Uterus (tissue), 4 donors: ENCODE data around the gene FMN1. TPM values are rescaled to one million over a fixed set of nuclear protein-coding genes. Genes with fewer than 3 reads are reported as not detected.

Source experiments
- DNase-seq, 2 donors: peaks; one replicate each; pipeline ENCODE4 v3.0.0-alpha.2; 2019 to 2020
- H3K27ac ChIP-seq, 2 donors: fragments of 200-600 bp; sonication (generic); 1 replicate in 1 of 2; 2 replicates in 1 of 2; pipeline ENCODE4 v1.5.1; 2016 to 2018
- H3K27me3 ChIP-seq, 2 donors: fragments of 200-600 bp; sonication (generic); one replicate each; pipeline ENCODE4 v1.5.1; 2018 to 2019; ENCODE audit warnings: control low read depth in 1 of 2
- H3K36me3 ChIP-seq, 2 donors: fragments of 200-600 bp; sonication (generic); one replicate each; pipeline ENCODE4 v1.5.1; 2019; ENCODE audit warnings: control low read depth in 1 of 2
- H3K4me1 ChIP-seq, 2 donors: fragments of 200-600 bp; sonication (generic); one replicate each; pipeline ENCODE4 v1.5.1; 2018 to 2019; ENCODE audit warnings: control low read depth in 1 of 2
- H3K4me3 ChIP-seq, 2 donors: fragments of 200-600 bp; sonication (generic); 1 replicate in 1 of 2; 2 replicates in 1 of 2; pipeline ENCODE4 v1.5.1; 2018 to 2019; ENCODE audit warnings: mild to moderate bottlenecking in 1 of 2
- H3K9me3 ChIP-seq, 2 donors: fragments of 200-600 bp; sonication (generic); one replicate each; pipeline ENCODE4 v1.5.1; 2019; ENCODE audit warnings: control low read depth in 1 of 2
- CTCF ChIP-seq, 4 experiments: fragments of 200-600 bp in 2 of 4; fragments of 450-650 bp in 2 of 4; sonication (generic) in 2 of 4; IDR thresholded peaks; one replicate each; pipeline ENCODE4 v1.5.1; 2016 to 2019; ENCODE audit warnings: antibody characterized with exemption in 4 of 4, mild to moderate bottlenecking in 2 of 4, moderate library complexity in 1 of 4
- POLR2A ChIP-seq, 2 donors: fragments of 450-650 bp; IDR thresholded peaks; one replicate each; pipeline ENCODE4 v1.6.1; 2016; ENCODE audit warnings: antibody characterized with exemption in 2 of 2, mild to moderate bottlenecking in 1 of 2, moderate library complexity in 1 of 2
- intact Hi-C: fragments of 100-400 bp; cut with DNase I; formaldehyde crosslinking; loops from one replicate; pipeline ENCODE4 v1.15.1; 2023; ENCODE audit warnings: low total_unique reads
- total RNA-seq, 4 donors: library from RNA; depleted of rRNA in 3 of 4; stranded (reverse); fragments of >200 nt in 3 of 4; gene quantifications; one replicate each; pipeline versions ENCODE4 v1.1.0 to v1.2.4, GENCODE V29; 2014 to 2023
- donor health status: DM: yes; HTN: yes; CAD: no.

The FMN1 gene
- total RNA-seq, 4 donors from 2014 or later: 1.3 to 9.3 (median 5.0) TPM

DNA sequence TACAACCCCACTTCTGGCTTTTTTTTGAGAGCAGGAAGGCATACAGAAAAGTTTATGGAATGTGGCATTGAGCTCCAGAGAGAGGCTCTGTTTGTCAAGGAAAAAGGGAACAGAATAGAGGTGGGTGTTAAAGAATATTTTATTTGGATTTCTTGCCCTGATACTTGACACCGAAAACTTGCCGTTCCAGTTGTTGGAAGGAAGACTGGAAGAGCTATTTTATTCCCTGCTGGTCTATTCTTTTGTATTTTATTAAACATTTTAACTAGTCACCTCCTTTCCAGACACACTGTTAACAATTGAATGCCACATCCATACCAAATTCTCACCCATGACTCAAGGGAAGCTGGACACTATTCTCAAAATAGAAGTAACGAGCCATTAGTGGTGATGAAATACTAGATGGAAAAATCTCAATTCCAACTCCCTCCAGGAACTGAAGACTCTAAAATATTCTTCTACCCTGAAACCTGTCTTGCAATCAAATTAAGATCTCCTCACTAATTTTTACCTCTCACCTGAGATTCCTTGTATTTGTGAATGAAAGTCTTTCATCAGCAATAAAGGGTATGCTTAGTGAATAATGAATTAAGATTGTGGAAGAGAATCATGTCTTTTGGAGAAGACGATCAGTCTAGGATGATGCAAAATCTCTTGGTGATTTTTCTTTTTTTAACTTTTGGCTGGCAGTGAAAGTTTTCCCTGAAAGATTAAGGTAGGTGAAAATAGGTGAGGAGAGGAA lies 448.2 kb downstream of the FMN1 start:
- no peaks in the 10 kb centered on the region for H3K4me1 ChIP-seq
- H3K36me3 ChIP-seq: no peaks in the 10 kb centered on the region
- TF ChIP-seq POLR2A (IDR thresholded peaks at IDR 0.05): no peak
- no peak for TF ChIP-seq CTCF (IDR thresholded peaks at IDR 0.05)
- intact Hi-C loops: no loop called here
- H3K27ac ChIP-seq: no peak overlapping the region
- H3K9me3 ChIP-seq: no peaks in the 10 kb centered on the region
- DNase-seq: no peak
- no peak overlapping the region for H3K4me3 ChIP-seq
- H3K27me3 ChIP-seq: no peaks in the 10 kb centered on the region

- intact Hi-C loops: no loop called here
- no peak overlapping the region for H3K4me3 ChIP-seq
Observed at GRCh38 chr15:32743411-32744140, 450.9 kb downstream of the FMN1 start.

DNA sequence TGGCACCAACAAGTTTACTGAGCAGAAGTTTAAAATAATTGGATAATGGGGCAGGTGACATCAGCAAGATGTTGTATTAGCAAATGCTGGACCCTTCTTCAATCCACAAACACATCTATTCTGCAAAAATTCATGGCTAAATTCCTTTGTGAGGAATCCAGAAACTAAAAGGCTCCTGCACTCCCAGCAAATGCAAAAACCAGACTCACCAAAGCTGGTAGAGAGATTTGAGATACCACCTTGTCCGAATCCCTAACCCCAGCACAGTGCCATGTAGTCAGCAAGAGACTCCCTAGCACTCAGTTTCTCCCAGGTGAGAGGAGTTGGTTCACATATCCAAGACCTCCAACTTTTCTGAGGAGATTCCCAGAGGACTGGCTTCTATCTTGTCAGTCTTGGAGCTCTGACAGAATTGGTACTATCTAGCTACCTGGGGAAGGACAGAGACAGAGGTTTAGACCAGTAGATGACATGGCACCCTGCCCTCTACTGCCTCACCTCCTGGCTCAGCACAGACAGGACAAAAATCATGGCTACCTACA lies 454.9 kb downstream of the FMN1 start:
- Histone ChIP-seq H3K9me3 (no peaks in the 10 kb centered on the region), H3K27me3 (no peaks in the 10 kb centered on the region), H3K27ac (no peak overlapping the region), H3K36me3 (no peaks in the 10 kb centered on the region), H3K4me1 (no peaks in the 10 kb centered on the region), H3K4me3 (no peak overlapping the region)
- intact Hi-C loops: no loop called here
- DNase-seq: no peak
- no peak for TF ChIP-seq POLR2A (IDR thresholded peaks at IDR 0.05)
- TF ChIP-seq CTCF (IDR thresholded peaks at IDR 0.05): no peak

More at GRCh38 chr15:32743411-32744140, 450.9 kb downstream of the FMN1 start:
- Histone ChIP-seq H3K27me3 (no peaks in the 10 kb centered on the region), H3K4me1 (no peaks in the 10 kb centered on the region), H3K9me3 (no peaks in the 10 kb centered on the region), H3K36me3 (no peaks in the 10 kb centered on the region), H3K27ac (no peak overlapping the region)
- no peak for TF ChIP-seq CTCF (IDR thresholded peaks at IDR 0.05)
- no peak for TF ChIP-seq POLR2A (IDR thresholded peaks at IDR 0.05)
- DNase-seq: no peak

- Histone ChIP-seq H3K4me3 (no peak overlapping the region), H3K4me1 (no peaks in the 10 kb centered on the region), H3K27me3 (no peaks in the 10 kb centered on the region), H3K9me3 (no peaks in the 10 kb centered on the region), H3K27ac (no peak overlapping the region), H3K36me3 (no peaks in the 10 kb centered on the region)
- TF ChIP-seq CTCF (IDR thresholded peaks at IDR 0.05) (no peak), POLR2A (IDR thresholded peaks at IDR 0.05) (no peak)
- no peak for DNase-seq
- intact Hi-C loops: no loop called here
Observed at GRCh38 chr15:32738666-32739065, 455.8 kb downstream of the FMN1 start.

DNA sequence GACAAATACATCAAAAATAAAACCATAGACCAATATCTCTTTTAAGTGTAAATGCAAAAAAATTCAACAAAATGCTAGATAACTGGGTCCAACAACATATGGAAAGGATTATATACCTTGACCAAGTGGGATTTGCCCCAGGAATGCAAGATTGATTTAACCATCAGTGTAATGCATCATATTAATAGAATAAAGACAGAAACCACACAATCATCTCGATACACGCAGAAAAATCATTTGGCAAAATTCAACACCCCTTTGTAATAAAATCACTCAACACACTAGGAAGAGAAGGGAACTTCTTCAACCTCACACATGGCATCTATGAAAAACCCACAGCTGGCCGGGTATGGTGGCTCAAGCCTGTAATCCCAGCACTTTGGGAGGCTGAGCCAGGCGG lies 457.2 kb downstream of the FMN1 start:
- Histone ChIP-seq H3K4me1 (no peaks in the 10 kb centered on the region), H3K4me3 (no peak overlapping the region), H3K9me3 (no peaks in the 10 kb centered on the region), H3K27ac (no peak overlapping the region), H3K36me3 (no peaks in the 10 kb centered on the region), H3K27me3 (no peaks in the 10 kb centered on the region)
- intact Hi-C loops: no loop called here
- no peak for TF ChIP-seq POLR2A (IDR thresholded peaks at IDR 0.05)
- TF ChIP-seq CTCF (IDR thresholded peaks at IDR 0.05): no peak
- DNase-seq: no peak
